Hematopoietic multipotent progenitor cell treated with erythropoietin and hydrocortisone succinate and interleukin-3 and kit ligand, for 17 days (in vitro differentiated cells): ENCODE measurements around the gene HGS.
A peak's percentile ranks its signal among the peaks of the same experiment; 100 is the strongest.

Experiments used
- DNase-seq: peaks from one replicate; pipeline ENCODE4 v3.0.0-alpha.2; 2015; ENCODE audit warnings: low spot score

The HGS gene

DNA sequence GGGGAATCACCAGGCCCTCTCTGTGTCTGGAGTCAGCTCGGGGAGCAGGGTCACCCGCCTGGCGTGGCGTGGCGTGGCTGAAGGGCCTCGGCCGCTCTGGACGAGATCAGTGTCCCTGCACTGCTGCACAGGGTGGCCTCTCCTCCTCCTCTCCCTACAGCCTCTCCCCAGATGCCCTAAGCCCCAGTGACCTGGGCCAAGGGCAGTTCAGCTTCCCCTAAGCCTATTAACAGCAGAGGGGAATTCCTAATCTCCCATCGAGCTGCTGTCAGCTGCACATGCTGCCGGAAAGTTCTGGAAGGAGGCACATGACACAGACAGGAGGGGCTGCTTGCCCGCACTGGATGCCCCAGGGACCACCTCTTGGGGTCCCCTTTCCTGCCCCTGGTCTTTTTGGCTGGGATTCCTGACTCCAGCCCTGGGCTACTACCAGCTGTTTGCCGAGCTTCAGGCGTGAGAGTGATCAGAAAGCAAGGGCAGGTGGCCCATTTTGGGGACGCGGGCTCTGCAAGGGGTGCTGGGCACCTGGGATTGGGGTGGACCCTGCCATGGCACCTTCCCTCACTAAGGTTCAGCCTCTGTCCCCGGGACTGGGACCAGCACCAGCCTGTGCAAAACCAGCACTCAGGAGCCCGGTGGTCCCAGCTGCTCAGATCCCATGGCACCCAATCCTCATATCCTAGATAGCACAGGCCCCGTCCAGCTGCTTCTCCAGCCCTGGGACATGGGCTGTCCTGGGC, 28.3 kb upstream of the HGS start:
- no peak for DNase-seq

DNA sequence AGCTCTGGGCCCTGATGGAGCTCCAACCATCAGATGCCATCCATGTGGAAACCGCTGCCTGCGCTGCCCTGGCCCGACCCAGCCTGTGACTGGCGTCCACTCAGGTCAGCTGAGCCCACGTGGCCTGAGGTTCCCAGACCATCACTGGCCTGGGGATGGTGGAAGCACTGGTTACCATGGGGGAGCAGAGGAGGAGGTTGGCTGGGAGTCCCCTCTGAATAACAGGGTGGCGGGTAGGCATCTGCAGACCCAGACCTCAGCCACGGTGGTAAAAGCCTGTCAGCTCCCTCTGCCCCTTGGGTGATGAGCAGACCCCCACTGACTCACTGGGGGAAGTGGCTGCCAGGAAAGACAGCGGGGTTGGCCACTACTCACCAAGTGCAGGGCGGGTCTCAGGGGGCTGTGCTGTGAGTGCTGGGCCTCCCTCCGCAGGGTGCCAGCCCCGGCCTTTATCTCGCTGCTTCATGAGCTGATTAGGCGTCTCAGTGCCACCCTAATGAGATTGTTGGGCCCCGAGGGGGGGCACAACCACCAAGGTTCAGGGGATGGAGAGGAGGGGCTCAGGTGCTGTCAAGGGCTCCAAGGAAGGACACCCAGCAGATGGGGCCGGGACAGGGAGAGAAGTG, 27.6 kb upstream of the HGS start, which contains the start of gene PDE6G:
Gene PDE6G, minus strand, starts transcription at position 425 of the 626 bp plus-strand sequence. CDS start 3,237 bp downstream, outside the sequence.
- DNase-seq, result no peak

DNA sequence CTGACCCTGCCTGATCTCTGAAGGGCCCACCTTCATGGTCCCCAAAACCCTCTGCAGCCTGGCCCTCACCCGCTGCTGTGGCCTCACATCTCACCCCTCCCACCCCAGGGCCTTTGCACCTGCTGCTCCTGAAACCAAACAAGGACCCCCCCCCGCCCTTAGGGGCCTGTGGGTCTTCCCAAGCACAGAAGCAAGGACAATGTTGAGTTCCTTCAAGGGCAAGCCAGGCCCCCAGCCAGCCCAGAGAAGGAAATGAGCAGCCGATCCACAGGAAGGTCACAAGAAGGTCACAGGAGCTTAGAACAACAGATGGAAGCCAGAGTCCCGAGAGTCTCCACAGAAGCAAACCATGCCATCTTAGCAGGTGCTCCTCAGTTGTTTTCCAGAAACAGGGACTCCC, 27.0 kb upstream of the HGS start:
- DNase-seq, result no peak

DNA sequence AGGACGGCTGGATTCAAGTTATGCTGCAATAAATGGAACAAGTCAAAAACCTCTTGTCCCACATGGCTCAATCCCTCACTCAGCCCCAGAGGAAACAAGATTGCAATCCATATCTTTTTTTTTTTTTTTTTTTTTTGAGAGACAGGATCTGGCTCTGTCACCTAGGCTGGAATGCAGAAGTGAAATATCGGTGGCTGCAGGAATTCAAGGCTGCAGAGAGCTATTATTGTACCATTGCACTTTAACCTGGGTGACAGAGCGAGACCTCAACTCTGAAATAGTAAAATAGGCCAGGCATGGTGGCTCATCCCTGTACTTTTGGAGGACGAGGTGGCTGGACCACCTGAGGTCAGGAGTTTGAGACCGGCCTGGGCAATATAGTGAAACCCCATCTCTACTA, 24.8 kb upstream of the HGS start:
- DNase-seq, result no peak

DNA sequence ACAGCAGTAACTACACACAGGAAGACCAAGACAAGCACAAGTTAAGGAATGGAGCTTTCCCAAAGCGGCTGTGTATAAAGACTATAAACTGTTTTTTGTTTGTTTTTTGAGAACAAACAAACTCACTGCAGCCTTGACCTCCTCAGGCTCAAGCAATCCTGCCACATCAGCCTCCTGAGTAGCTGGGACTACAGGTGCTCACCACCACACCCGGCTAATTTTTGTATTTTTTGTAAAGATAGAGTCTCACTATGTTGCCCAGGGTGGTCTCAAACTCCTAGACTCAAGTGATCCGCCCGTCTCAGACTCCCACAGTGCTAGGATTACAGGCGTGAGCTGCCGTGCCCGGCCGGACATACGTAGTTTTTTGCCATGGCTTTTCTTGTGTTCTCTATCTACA, 23.4 kb upstream of the HGS start:
- no peak for DNase-seq

DNA sequence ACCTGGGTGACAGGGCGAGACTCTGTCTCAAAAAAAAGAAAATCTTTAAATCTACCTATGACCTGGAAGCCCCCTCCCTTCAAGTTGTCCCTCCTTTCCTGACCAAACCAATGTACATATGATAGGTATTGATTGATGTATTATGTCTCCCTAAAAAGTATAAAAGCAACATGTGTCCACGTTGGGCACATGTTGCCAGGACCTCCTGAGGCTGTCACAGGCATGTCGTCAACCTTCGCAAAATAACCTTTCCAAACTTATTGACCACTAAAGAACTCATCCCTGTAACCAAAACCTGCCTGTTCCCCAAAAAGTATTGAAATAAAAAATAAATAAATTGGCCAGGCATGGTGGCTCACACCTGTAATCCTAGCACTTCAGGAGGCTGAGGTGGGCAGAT, 21.8 kb upstream of the HGS start:
- no peak for DNase-seq

DNA sequence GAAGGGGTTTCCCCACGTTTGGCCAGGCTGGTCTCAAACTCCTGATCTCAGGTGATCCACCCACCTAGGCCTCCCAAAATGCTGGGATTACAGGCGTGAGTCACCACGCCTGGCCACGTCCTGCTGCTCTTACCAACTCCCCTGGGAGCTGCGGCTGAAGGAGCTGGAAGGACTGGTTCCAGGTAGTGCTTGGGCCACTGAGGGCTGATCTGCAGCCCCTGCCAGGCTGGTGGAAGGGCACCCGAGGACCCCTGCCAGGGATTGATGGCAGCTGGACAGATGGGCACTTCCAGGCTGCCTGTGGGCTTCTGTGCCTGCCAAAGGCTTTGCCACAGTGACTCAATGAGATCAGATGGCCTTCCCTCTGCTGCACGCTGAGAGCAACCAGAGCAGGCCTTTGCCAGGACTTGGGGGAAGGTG, 19.8 kb upstream of the HGS start:
- no peak for DNase-seq

DNA sequence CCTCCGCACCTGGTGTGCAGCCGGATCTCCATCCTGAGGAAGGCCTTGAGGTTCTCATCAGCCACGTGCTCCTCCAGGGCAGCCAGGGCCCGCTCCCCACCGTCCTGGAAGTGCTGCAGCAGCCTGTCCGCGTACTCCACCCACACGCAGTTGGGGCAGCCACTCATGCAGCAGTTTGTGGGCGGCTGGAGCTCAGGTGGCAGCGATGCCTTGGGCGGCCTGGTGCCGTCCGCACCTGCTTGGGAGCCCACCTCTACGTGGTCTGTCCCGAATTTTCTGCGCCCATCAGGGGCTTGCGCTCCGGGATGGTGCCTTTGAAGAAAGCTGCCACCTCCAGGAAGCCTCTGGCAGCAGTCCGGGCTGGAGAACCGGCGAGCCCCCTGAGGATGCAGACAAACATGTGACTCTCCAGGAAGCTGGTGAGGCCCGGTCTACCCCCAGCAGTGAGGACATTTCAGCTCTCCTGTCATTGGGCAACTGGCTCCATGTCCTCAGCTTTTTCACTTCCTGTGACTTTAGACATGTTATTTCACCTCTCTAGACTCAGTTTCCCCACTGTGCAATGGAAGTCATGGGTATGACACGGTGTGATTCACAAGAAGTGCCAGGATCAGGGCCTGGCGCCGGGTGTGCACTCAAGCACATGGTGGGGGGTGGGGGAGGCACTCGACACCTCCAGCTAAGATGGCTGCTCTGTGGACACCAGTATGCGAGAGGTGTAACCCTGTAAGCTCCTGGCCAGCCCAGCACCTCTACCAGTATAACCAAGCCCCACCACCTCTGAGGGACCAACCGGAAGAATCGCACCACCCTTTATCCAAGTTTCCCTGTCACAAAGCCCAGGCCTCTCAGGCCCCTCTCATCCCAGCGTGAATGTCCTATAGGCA, 18.4 kb upstream of the HGS start:
- DNase-seq, result no peak

DNA sequence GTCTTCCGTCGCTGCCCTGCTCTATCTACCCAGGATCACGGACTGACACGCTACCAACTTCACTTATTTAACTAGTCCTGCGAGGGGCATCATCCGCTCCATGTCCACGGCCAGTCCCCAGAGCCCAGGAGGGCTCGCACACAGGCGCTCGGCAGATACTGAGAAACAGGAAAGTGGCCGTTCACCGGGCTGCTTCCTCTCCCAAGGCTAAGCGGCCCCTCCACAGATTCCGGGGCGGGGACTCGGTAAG, 17.8 kb upstream of the HGS start:
- DNase-seq, result peak; percentile 26

DNA sequence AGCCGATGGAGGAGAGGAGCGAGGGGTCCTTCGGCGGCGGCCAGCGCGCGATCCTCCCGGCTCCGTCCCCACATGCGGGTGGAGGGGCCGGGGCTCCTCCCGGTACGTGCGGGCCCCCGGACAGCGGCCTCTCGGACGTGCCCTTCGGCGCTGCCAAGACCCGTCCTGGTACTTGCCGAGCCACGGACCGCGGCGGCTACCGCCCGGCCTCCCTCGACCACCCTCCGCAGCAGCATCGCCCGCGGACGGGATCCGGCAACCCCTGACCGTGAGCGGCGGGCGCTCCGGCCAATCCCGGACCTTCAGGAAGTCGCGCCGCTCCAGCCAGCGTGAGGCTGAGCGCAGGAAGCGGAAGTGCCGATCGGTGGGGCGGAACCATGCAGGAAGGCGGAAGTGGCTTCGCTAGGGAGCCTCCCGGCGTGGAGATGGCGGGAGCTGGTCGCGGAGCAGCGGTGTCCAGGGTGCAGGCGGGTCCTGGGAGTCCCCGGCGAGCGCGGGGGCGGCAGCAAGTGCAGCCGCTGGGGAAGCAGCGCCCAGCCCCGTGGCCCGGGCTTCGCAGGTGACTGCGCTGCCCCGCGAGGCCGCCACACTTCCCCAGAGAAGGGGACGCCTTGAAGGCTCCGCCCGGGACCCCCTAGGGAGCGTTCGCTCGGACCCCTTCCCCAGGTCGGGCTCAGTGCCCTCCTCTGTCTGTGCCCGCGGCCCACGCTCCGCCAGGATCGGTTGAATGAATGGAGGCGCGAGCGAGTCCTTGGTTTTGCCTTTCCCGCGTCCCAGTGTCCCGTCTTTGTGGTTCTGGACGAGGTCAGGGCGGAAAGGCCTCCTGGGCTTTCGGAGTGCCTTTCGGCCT, 17.2 kb upstream of the HGS start, which contains the start of the genes CCDC137 and OXLD1:
Gene CCDC137, plus strand, starts transcription at position 396 of the 850 bp plus-strand sequence. Its CDS starts 30 bp downstream, at position 426.
Gene OXLD1, minus strand, starts transcription at position 264 of the 850 bp plus-strand sequence. Its CDS starts 28 bp downstream, at position 236.
- DNase-seq, result peak; percentile 93

DNA sequence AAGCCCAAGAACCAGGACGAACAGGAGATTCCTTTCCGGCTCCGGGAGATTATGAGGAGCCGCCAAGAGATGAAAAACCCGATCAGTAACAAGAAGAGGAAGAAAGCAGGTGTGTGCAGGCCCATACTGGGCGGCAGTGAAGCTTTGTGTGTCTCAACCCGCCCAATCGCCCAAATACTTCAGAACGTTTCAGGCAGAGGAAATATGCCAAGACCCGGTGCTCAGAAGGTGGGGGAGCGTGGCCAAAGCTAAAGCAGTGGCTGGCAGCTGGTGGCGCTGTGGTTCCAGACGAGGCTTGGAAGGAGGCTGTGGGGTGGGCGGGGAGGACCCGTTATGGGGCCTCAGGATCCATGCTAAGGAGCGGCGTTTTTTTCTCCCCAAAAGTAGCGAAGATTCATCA, 16.1 kb upstream of the HGS start:
- no peak for DNase-seq

DNA sequence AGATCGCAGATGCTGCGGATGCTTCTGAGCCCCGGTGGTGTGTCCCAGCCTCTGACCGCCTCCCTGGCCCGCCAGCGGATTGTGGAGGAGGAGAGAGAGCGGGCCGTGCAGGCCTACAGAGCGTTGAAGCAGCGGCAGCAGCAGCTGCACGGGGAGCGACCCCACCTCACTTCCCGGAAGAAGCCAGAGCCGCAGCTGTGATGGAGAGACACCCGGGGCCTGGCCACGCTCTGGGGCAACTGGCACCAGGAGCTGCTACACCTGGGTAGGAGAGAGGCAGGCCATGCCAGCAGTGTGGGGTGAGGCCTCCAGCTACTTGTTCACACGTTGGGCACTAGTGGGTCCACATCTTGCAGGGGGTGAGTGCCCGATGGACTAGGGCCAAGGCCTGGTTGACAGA, 11.3 kb upstream of the HGS start:
- no peak for DNase-seq

DNA sequence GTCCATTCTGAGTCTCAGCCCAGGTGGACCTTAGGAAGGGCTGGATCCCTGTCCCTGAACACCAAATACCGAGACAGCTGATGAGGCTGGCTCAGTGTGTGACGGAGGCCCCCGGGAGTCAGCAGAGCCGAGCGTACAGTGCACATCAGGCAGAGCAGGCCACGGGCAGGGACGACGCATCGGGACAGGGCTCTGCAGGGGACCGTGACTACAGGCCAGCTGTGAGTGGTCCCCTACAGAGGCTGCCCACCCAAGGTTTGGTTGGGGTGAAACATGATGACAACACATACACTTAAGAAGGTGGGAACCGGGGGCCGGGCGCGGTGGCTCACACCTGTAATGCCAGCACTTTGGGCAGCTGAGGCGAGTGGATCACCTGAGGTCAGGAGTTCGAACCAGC, 10.9 kb upstream of the HGS start:
- no peak for DNase-seq

DNA sequence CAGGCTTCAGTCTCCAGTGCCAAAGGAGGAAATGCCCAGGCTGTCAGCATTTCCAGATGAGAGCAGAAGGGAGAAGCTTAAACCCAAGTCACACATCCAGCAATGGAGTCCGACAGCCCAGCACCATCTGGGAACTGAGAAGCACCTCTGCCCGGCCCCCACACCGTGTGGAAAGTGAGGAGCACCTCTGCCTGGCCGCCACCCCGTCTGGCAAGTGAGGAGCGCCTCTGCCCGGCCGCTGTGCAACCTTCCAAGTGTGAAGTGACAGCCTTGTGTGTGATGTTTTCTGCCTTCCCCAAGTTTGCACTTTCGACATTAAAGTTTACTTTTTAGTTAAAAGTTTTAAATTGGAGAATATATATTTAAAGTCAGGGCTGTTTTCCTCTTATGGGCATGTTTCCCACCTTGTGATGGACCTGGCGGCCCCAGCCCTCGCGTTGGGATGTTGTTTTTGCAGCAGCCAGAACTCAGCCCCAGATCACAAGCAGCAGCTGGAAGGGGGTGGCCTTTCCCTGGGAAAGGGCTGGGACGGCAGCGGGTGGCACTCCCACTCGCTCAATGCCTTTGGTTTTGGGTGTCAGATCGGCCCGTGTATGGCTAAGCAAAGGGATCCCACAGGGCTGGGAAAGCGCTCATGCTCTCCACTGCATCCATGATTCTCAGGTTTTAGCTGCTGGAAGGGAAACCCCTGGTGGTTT, 10.1 kb upstream of the HGS start:
- DNase-seq, result no peak

DNA sequence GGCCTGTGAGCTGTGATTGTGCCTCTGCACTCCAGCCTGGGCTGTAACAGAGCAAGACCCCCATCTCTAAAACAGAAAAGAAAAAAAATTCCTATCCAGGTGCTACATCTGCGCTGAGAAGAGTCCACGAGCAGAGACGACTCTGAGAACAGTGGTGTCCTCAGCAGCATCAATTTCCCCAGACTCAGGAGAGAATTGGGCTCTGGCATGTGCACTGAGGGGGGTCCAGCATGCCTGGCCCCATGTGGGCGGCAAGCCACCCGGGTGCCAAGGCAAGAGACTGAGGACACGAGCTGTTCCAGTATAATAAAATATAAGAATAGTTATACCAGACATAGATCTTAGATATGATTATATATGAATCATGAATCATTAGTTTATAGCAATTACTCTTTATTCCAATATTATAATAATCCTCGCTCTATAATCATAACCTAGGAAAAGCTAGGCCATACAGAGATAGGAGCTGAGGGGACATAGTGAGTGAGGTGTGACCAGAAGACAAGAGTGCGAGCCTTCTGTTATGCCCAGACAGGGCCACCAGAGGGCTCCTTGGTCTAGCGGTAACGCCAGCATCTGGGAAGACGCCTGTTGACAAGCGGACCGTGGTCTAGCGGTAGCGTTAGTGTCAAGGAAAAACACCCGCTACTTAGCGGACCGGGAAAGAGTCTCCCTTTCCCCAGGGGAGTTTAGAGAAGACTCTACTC, 8.1 kb upstream of the HGS start:
- peak; percentile 56 for DNase-seq

DNA sequence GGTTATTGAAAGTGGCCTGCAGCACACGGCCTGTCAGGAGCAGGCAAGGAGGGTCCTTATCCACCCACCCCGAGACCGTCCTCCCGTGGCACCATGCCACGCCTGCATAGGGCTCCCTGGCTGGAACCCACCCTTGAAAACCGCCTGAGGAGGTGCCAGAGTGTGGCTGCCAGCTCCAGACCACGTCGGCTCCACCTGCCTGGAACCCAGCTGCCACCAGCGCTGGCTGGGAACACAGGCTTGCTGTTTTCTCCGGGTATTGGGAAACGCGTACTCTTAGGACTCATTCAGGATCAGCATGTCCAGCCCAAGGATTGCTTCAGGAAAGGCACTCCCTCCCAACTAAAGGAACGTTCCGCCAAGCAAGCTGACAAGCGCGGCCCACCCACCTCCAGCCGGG, 6.9 kb upstream of the HGS start:
- DNase-seq, result no peak

DNA sequence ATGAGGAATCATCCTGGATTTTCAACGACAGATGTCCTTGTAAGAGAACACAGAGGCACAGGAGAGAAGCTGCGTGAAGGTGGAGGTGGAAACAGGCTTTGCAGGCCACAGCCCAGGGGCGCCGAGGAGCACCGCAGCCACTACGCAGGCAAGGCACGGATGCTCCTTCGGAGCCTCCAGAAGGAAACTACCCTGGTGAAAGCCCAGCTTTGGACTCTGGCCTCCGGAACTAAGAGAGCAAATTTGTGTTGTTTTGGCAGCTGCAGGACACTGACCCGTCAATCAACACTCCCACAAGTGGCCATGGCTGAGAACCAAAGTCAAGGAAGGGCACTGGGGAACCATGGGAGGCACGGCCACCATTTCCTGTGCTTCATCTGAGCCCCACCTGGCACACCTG, 3.7 kb upstream of the HGS start:
- no peak for DNase-seq

DNA sequence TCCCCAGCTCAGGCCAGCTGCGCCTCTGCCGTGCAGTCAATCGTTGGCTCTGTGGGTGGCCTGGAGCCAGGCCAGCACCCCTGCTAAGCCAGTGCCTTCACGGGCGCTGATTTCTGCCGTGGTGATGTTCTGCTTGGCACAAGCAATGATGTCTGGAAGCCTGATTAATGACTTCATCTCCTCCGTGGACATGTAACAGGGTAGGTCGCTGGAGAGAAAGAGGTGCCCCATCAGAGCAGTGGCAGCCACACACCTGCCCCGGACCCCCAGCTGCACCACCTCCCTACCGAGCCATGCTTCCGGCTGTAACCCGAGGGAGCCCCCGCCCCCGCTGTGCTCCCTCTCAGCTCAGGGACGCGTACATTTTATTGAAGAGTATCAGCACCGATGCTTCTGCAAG, 2.1 kb upstream of the HGS start:
- no peak for DNase-seq

DNA sequence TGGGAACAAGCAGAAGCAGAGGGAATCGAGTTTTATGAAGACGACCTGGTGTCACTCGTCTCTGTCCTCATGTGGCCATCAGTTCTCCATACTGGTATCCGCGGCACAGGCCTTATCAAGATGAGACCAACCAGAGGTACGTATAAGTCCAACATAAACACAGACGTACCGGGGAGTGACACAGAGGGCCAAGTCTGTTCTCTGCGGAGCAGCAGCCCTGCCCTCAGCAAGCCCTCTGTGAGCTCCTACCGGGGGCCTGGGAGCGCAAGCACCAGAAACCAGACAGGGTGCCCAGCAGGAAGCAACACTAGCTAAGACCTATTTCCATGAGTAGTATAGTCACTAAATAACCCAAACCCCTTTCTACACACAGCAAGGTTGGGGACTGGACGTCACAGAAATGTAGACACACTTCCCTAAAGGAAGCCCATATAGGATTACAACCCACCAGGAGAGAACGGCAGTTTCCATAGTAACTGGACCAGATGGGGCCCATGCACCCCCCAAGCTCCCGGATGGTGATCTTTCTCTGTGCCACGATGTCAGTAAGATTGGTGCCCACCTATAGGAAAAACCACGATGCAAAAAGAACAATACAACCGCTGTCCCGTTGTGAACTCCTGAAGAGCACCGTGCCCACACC, 1.1 kb upstream of the HGS start:
- no peak for DNase-seq

DNA sequence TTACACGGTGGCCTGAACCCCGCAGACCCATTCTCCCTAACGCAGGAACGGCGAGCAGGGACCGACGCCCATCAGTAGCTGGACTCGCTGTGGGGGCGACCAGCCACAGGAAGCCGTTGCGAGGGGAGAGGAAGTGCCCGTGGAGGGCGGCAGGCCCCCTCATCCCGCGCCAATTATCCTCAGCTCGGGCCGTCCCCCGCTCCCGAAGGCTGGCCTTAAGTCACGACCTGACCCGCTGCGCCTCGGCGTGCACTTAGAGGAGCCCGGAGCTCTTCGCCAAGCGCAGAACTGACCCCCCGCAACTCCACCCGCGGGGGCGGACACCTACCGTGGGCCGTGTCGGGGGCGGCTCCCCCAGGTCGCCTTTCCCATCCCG, 615 bp upstream of the HGS start:
- no peak for DNase-seq
